Heart left ventricle (tissue), 16 donors: ENCODE measurements around the gene PNPLA1. TPM values are rescaled to one million over a fixed set of nuclear protein-coding genes. Genes with fewer than 3 reads are reported as not detected.

Experiments used
- ATAC-seq, 4 donors: fragments of 200-7000 bp; cut with Tn5 transposase; one replicate each; pipeline ENCODE4 v1.9.1; 2020 to 2022; ENCODE audit warnings: moderate library complexity in 4 of 4, mild to moderate bottlenecking in 3 of 4, moderate number of reproducible peaks in 1 of 4
- DNase-seq, 5 donors: peaks; one replicate each; pipeline ENCODE4 v3.0.0-alpha.2; 2020
- H3K27ac ChIP-seq, 12 donors: fragments of 200-600 bp; sonication (generic) in 4 of 12; one replicate each; pipeline versions ENCODE4 v1.5.0 to v1.8.0; 2016 to 2022; ENCODE audit warnings: mild to moderate bottlenecking in 2 of 12
- H3K27me3 ChIP-seq, 9 donors: fragments of 200-600 bp; sonication (generic) in 2 of 9; one replicate each; pipeline versions ENCODE4 v1.5.1 to v1.8.0; 2016 to 2022; ENCODE audit warnings: mild to moderate bottlenecking in 3 of 9
- H3K36me3 ChIP-seq, 9 donors: fragments of 200-600 bp; sonication (generic) in 2 of 9; one replicate each; pipeline versions ENCODE4 v1.5.0 to v1.8.0; 2018 to 2022; ENCODE audit warnings: mild to moderate bottlenecking in 2 of 9
- H3K4me1 ChIP-seq, 12 donors: fragments of 200-600 bp; sonication (generic) in 4 of 12; one replicate each; pipeline versions ENCODE4 v1.5.0 to v1.8.0; 2016 to 2022; ENCODE audit warnings: mild to moderate bottlenecking in 3 of 12
- H3K4me3 ChIP-seq, 12 donors: fragments of 200-600 bp; sonication (generic) in 4 of 12; one replicate each; pipeline versions ENCODE4 v1.5.0 to v1.8.0; 2017 to 2022; ENCODE audit warnings: mild to moderate bottlenecking in 9 of 12, moderate library complexity in 4 of 12
- H3K9me3 ChIP-seq, 12 donors: fragments of 200-600 bp; sonication (generic) in 4 of 12; one replicate each; pipeline versions ENCODE4 v1.5.0 to v1.8.0; 2016 to 2022; ENCODE audit warnings: mild to moderate bottlenecking in 1 of 12
- CTCF ChIP-seq, 12 donors: fragments of 200-600 bp; sonication (generic) in 4 of 12; IDR thresholded peaks; one replicate each; pipeline versions ENCODE4 v1.5.0 to v1.8.0; 2018 to 2022; ENCODE audit warnings: antibody characterized with exemption in 12 of 12, mild to moderate bottlenecking in 5 of 12
- POLR2A ChIP-seq, 2 donors: fragments of 450-650 bp; IDR thresholded peaks; one replicate each; pipeline ENCODE4 v1.6.1; 2017; ENCODE audit warnings: antibody characterized with exemption in 2 of 2, mild to moderate bottlenecking in 2 of 2, moderate library complexity in 2 of 2
- WGBS, 4 donors: extraction: QIAGEN DNeasy Blood & Tissue Kit in 2 of 4; methylation state at CpG; one replicate each; pipeline versions ENCODE4 v1.1.5 to v1.1.7; 2013 to 2018; 5-methylcytosine and 5-hydroxymethylcytosine counted together
- intact Hi-C, 10 donors: fragments of 100-400 bp; cut with DNase I; formaldehyde crosslinking; loops; one replicate each; pipeline versions ENCODE4 v1.11.1 to v1.14.2; 2022
- polyA plus RNA-seq, 2 donors: library from polyadenylated mRNA; stranded (reverse); fragments of 200-250 nt; gene quantifications; one replicate each; pipeline ENCODE4 v1.2.3, GENCODE V29; 2013
- total RNA-seq, 9 donors: library from RNA; depleted of rRNA in 2 of 9; stranded (reverse); fragments of >200 nt in 2 of 9; fragmentation: NEBNext Ultra II Directional in 3 of 9; extraction: Animal tissue kit (Norgen Biotek cat#: 25700) in 3 of 9; gene quantifications; one replicate each; pipeline versions ENCODE4 v1.1.0 to v1.2.4, GENCODE V29; 2016 to 2023
- donor health status: ischemic (EF 13 %, LVEDD 7.1; RV severe dilation, severe dysfunction).
- donor health status: healthy with polysubstance abuse.
- donor health status: DM: no; HTN: yes; CAD: no.
- donor health status: DM: no; HTN: no; CAD: no.
- donor health status: ischemic (EF 25% LVEDD 6.9; RV normal size, moderate dysfunction).
- donor health status: ischemic (EF 25% LVEDD 5.7; RV mildly dilated, moderate dysfunction).
- donor health status: healthy.
- donor health status: DM: yes; HTN: yes; CAD: no.
- donor health status: ischemic (EF 35%, LVEDD 5.7; RV mildly dilated, moderate dysfunction).
- donor health status: nonischemic (EF 11% LVEDD 7.7; RV severe dilation, severe dysfunction).
- donor health status: DM: yes; HTN: yes; CAD: no.
- donor health status: PGD.
- donor health status: ischemic (EF 29% LVEDD 5.4; RV normal size, mild dysfunction).
- donor health status: nonischemic (EF 23%, LVEDD 6.1; RV moderate dilation, normal function).

Gene PNPLA1
- total and polyA plus RNA-seq, 11 donors: 0.06 to 0.41 TPM; not detected in 9

DNA sequence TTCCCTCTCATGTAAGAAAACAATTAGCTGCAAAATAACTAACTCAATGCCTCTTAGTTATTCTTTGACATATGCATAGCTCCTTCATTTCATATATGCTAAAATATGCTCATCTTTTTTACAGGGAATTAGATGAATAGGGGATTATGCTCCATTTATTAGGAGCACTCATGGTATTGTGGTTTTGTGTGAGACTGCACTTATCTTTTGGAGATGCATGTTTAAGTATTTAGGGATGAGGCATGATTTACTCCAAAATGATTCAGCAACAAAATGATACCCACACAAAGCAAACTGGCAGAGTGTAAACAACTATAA lies 58.0 kb downstream of the PNPLA1 start:
- intact Hi-C loops: no loop called here
- H3K27ac ChIP-seq: no peak overlapping the region
- no peak for ATAC-seq
- H3K4me3 ChIP-seq: no peak overlapping the region
- no peaks in the 10 kb centered on the region for H3K36me3 ChIP-seq
- peaks cover 0 to 36% (median 5%) of the 10 kb centered on the region in 9 donors for H3K27me3 ChIP-seq
- no peak for DNase-seq
- TF ChIP-seq CTCF (IDR thresholded peaks at IDR 0.05) (no peak), POLR2A (IDR thresholded peaks at IDR 0.05) (no peak)
- H3K9me3 ChIP-seq: no peaks in the 10 kb centered on the region
- no peaks in the 10 kb centered on the region for H3K4me1 ChIP-seq

DNA sequence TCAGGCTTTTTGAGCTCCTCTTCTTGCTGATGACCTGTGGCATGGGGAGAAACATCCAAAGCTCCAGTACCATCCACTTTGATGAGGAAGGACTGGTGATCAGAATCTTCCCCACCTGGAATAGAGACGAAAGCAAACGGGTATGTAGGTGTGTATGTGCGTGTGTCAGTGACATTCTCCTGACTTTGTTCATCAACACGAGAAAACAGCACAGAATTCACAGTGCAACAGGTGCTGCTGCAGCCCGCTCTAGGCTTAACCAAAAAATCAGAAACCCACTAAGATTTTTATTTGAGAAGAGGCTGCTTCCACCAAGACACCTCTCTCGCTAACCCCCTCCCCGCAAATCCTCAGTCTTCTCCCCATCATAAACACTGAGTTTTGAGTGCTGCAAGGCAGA lies 58.7 kb downstream of the PNPLA1 start:
- peaks cover 0 to 39% (median 5%) of the 10 kb centered on the region in 9 donors for H3K27me3 ChIP-seq
- H3K9me3 ChIP-seq: no peaks in the 10 kb centered on the region
- no peaks in the 10 kb centered on the region for H3K36me3 ChIP-seq
- no peak overlapping the region for H3K27ac ChIP-seq
- ATAC-seq (no peak), DNase-seq (no peak)
- WGBS, 4 donors: 83 to 92% (median 89%) methylated on average over 7 of the region's 7 CpGs
- TF ChIP-seq CTCF (IDR thresholded peaks at IDR 0.05): no peak
- no peak for TF ChIP-seq POLR2A (IDR thresholded peaks at IDR 0.05)
- H3K4me3 ChIP-seq: no peak overlapping the region
- intact Hi-C loops: no loop called here
- peaks cover 0 to 4% (median 0%) of the 10 kb centered on the region in 12 donors for H3K4me1 ChIP-seq

DNA sequence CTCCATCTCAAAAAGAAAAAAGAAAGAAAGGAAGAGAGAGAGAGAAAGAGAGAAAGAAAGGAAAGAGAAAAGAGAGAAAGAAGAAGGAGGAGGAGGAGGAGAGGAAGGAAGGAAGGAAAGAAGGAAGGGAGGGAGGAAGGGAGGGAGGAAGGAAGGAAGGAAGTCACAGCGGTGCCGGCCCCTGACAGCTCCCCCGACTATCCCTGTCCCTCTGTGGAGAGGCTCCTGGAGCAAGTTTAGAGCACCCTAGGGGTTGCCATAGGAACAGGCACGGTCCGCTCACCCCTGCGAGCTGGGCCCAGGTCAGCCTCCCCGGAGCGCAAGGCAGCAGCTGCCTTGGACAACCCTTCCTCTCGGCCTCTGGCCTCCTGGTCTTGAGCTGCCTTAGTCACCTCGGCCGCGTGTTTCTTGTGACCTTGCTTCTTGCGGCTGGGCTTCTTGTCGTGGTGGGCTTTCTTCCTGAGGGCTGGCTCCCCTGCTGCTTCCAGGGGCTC lies 60.0 kb downstream of the PNPLA1 start:
- TF ChIP-seq CTCF (IDR thresholded peaks at IDR 0.05): no peak
- no peak for TF ChIP-seq POLR2A (IDR thresholded peaks at IDR 0.05)
- 50 to 67% (median 63%) methylated on average over 14 of the region's 14 CpGs for WGBS, 4 donors
- no peak for ATAC-seq
- intact Hi-C loops: no loop called here
- Histone ChIP-seq H3K4me3 (no peak overlapping the region), H3K27ac (no peak overlapping the region), H3K36me3 (no peaks in the 10 kb centered on the region), H3K4me1 (peaks cover 0 to 16% (median 9%) of the 10 kb centered on the region in 12 donors), H3K27me3 (peaks cover 0 to 49% (median 5%) of the 10 kb centered on the region in 9 donors), H3K9me3 (no peaks in the 10 kb centered on the region)
- DNase-seq: no peak

DNA sequence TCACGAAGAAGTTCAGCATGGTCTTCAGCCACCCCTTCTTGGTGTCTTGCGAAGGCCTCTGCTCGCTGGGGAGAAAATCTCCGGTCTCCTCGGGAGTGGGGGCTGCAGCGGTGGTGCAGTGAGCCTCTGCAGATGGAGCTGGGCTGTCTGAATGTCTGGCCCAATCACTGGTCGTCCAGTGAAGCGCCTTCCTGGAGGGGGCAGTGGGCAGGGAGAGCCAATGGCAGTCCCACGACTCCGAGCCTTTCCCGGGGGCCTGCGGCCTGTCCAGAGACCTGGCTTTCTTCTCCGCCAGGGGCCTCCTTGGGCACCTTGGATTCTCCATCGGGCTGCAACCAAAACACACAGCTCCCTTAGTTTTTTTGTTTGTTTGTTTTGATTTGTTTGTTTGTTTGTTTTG lies 60.5 kb downstream of the PNPLA1 start:
- intact Hi-C loops: no loop called here

More for the DNA sequence above, 60.5 kb downstream of the PNPLA1 start:
- H3K4me3 ChIP-seq: no peak overlapping the region
- H3K27ac ChIP-seq: no peak overlapping the region
- no peaks in the 10 kb centered on the region for H3K36me3 ChIP-seq
- 86 to 89% (median 89%) methylated on average over 11 to 14 of the region's 14 CpGs for WGBS, 4 donors
- ATAC-seq (no peak), DNase-seq (no peak)
- TF ChIP-seq POLR2A (IDR thresholded peaks at IDR 0.05) (no peak), CTCF (IDR thresholded peaks at IDR 0.05) (no peak)
- H3K27me3 ChIP-seq: peaks cover 0 to 50% (median 5%) of the 10 kb centered on the region in 9 donors
- no peaks in the 10 kb centered on the region for H3K9me3 ChIP-seq
- peaks cover 0 to 18% (median 11%) of the 10 kb centered on the region in 12 donors for H3K4me1 ChIP-seq
